K562 (cell line): ENCODE results near the gene OR2V2.

Source experiments
- CC2D1A ChIP-seq: fragments of 450-650 bp; IDR thresholded peaks from 2 replicates; pipeline ENCODE4 v1.6.1; 2017; ENCODE audit warnings: mild to moderate bottlenecking
- CTCF ChIP-seq, 3 experiments: IDR thresholded peaks in 2 of 3; conservative IDR thresholded peaks in 1 of 3; 2 replicates each; pipeline ENCODE4 v1.5.1; 2011 to 2012; ENCODE audit warnings: low read length in 3 of 3, mild to moderate bottlenecking in 3 of 3, control low read depth in 2 of 3, improper control_type of control experiment in 1 of 3, inconsistent platforms in 1 of 3, low read depth in 1 of 3, mixed read lengths in 1 of 3, moderate library complexity in 1 of 3; ENCODE audit not compliant: insufficient read depth in 2 of 3
- GABPA ChIP-seq: fragments of 200-800 bp; sonication (Bioruptor generic); conservative IDR thresholded peaks from 2 replicates; pipeline ENCODE4 v1.6.1; 2016; ENCODE audit warnings: low read depth, missing genetic modification characterization, missing compliant biosample characterization
- HSF4 ChIP-seq: fragments of 250-450 bp; sonication (Bioruptor Pico); IDR thresholded peaks from 2 replicates; pipeline ENCODE4 v2.1.2; 2022; ENCODE audit warnings: mild to moderate bottlenecking, moderate library complexity, borderline replicate concordance
- MXI1 ChIP-seq: IDR thresholded peaks from 2 replicates; pipeline ENCODE4 v1.6.1; 2011; ENCODE audit warnings: low read depth, mild to moderate bottlenecking, improper control_type of control experiment, low read length
- MYC ChIP-seq, 2 experiments: fragments of 250-450 bp in 1 of 2; sonication (Bioruptor Pico) in 1 of 2; IDR thresholded peaks; 2 replicates each; pipeline versions ENCODE4 v1.5.1 to v1.6.1; 2012 to 2021; ENCODE audit warnings: low read depth in 2 of 2, borderline replicate concordance in 1 of 2, improper control_type of control experiment in 1 of 2, low read length in 1 of 2, mild to moderate bottlenecking in 1 of 2, moderate library complexity in 1 of 2
- POLR2A ChIP-seq: fragments of 450-650 bp; conservative IDR thresholded peaks from 2 replicates; pipeline ENCODE4 v1.6.1; 2016
- RAD51 ChIP-seq: fragments of 450-650 bp; IDR thresholded peaks from 2 replicates; pipeline ENCODE4 v1.7.1; 2016; ENCODE audit warnings: low read depth, mild to moderate bottlenecking, borderline replicate concordance
- TCFL5 ChIP-seq: fragments of 250-450 bp; sonication (Bioruptor Pico); conservative IDR thresholded peaks from 2 replicates; pipeline ENCODE4 v1.6.1; 2021; ENCODE audit warnings: mild to moderate bottlenecking, moderate library complexity, matching md5 sums
- USF1 ChIP-seq: sonication (generic); formaldehyde crosslinking; IDR thresholded peaks from 2 replicates; pipeline ENCODE4 v1.9.0; 2022; ENCODE audit warnings: mild to moderate bottlenecking, missing genetic modification reagents
- USF2 ChIP-seq: sonication (generic); formaldehyde crosslinking; IDR thresholded peaks from 2 replicates; pipeline ENCODE4 v1.5.0; 2020; ENCODE audit warnings: missing genetic modification reagents
- ZNF174 ChIP-seq: fragments of 250-450 bp; sonication (Bioruptor Pico); IDR thresholded peaks from 2 replicates; pipeline ENCODE4 v1.4.0; 2020; ENCODE audit warnings: mild to moderate bottlenecking
- ZNF395 ChIP-seq: fragments of 200-800 bp; sonication (Bioruptor generic); IDR thresholded peaks from 2 replicates; pipeline ENCODE4 v1.6.1; 2017; ENCODE audit warnings: missing genetic modification characterization, missing compliant biosample characterization

GRCh38 chr5:181109489-181110013, 37.8 kb upstream of the OR2V2 start:
- TF ChIP-seq CC2D1A (no peak), HSF4 (CRISPR knock-in tag) (no peak), USF1 (CRISPR knock-in tag) (no peak), ZNF395 (CRISPR knock-in tag) (no peak), RAD51 (no peak), CTCF (IDR thresholded peaks at IDR 0.05 in 2 of 3, conservative IDR thresholded peaks at IDR 0.05 in 1 of 3; ENCODE audit: insufficient read depth in 2 of 3, low read depth in 1 of 3, low read length in 3 of 3) (no peak), POLR2A (no peak), MYC (IDR thresholded peaks at IDR 0.05; ENCODE audit: low read depth, low read length) (no peak), MYC (CRISPR knock-in tag; IDR thresholded peaks at IDR 0.05; ENCODE audit: borderline replicate concordance, low read depth) (no peak), ZNF174 (CRISPR knock-in tag) (no peak), USF2 (CRISPR knock-in tag) (no peak), GABPA (tag) (no peak), TCFL5 (CRISPR knock-in tag) (no peak), MXI1 (no peak)
